Activated B cell treated with CpG ODN at 0.5 μM for 24 hours (primary cell): Measurements from ENCODE around the gene FAM221B. TPM values are rescaled to one million over a fixed set of nuclear protein-coding genes. Genes with fewer than 3 reads are reported as not detected.

ENCODE experiments used
- ATAC-seq: fragments of 200-7000 bp; cut with Tn5 transposase; one replicate; pipeline ENCODE4 v1.10.0; 2021; ENCODE audit warnings: low read depth, mild to moderate bottlenecking, moderate library complexity
- CTCF ChIA-PET: fragments of 350-600 bp; sonication (Branson Sonifier 250); formaldehyde crosslinking; loops from one replicate; lab custom pipeline; 2021; ENCODE audit warnings: antibody characterized with exemption; lab: Charles Lee
- POLR2A ChIA-PET: fragments of 350-600 bp; sonication (Branson Sonifier 250); formaldehyde crosslinking; loops from one replicate; lab custom pipeline; 2021; ENCODE audit warnings: antibody characterized with exemption; lab: Charles Lee
- DNase-seq: peaks from one replicate; pipeline ENCODE4 v3.0.0; 2022
- H3K27ac Mint-ChIP-seq: one replicate; pipeline ENCODE4 v1.8.0; 2020; ENCODE audit warnings: mixed read lengths
- H3K27me3 Mint-ChIP-seq: one replicate; pipeline ENCODE4 v1.8.0; 2021; ENCODE audit warnings: mixed read lengths
- H3K36me3 Mint-ChIP-seq: one replicate; pipeline ENCODE4 v1.8.0; 2021; ENCODE audit warnings: low read depth, mixed read lengths
- H3K4me1 Mint-ChIP-seq: one replicate; pipeline ENCODE4 v1.8.0; 2021; ENCODE audit warnings: mixed read lengths
- H3K4me3 Mint-ChIP-seq: one replicate; pipeline ENCODE4 v1.8.0; 2020; ENCODE audit warnings: mild to moderate bottlenecking, mixed read lengths
- H3K9me3 Mint-ChIP-seq: one replicate; pipeline ENCODE4 v1.8.0; 2020; ENCODE audit warnings: mixed read lengths
- intact Hi-C: fragments of 100-400 bp; cut with micrococcal nuclease; formaldehyde crosslinking; loops from one replicate; pipeline ENCODE4 v1.15.1; 2024
- total RNA-seq: library from RNA; stranded (reverse); gene quantifications from 2 replicates; pipeline ENCODE4 v1.2.3, GENCODE V29; 2022
- TF ChIP-seq, protein P1 (sequence below): fragments of 200-600 bp; IDR thresholded peaks from one replicate; pipeline ENCODE4 v1.8.0; 2022; ENCODE audit warnings: antibody characterized with exemption, mild to moderate bottlenecking

Gene FAM221B
- total RNA-seq, 1 donor from 2014 or later = not detected

DNA sequence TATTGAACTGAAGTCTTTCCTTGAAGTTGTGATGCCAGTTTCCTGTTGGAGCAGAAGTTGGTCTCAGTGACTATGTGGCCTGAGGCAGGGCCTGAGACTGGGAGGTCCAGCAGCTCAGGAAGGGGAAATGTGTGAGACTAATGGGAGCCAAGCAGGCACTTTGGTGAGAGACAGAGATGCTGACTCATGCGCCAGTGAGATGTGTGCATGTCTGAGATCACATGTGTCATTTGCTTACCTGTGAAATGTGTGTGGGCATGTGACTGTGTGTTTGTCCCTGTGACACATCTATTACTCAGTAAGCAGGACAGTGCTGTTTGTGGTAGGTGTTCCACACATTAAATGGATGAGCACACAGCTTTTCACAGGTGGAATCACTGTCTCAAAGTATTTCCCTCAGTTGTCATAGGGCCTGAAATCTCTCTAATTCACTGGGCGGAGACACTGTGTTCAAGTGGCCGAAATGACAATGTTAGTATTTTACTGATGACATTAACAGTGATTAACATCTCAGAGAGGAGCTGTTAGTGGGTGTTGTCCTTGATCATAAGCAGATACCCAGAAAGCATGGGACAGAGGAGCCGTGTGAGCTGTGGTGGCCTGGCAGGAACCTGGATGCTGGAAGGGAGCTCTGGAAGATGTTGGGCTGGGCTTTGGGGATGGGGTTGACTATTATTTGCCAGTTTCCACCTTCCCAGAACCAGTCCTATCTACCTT, 29.7 kb downstream of the FAM221B start:
- POLR2A ChIA-PET = interaction anchor here (0.5 kb wide), 1 partner anchor 112 kb away, joined by 10 read pairs; no protein-coding TSS in a partner anchor
- CTCF ChIA-PET = interaction anchor here (1.3 kb wide), 1 partner anchor 83 kb away, joined by 4 read pairs; no protein-coding TSS in a partner anchor
- H3K27me3 Mint-ChIP-seq = no peaks in the 10 kb centered on the region
- no peaks in the 10 kb centered on the region for H3K9me3 Mint-ChIP-seq
- DNase-seq (no peak), ATAC-seq (no peak)
- peaks cover 30% of the 10 kb centered on the region for H3K36me3 Mint-ChIP-seq
- H3K4me1 Mint-ChIP-seq = no peaks in the 10 kb centered on the region
- TF ChIP-seq, protein P1, sequence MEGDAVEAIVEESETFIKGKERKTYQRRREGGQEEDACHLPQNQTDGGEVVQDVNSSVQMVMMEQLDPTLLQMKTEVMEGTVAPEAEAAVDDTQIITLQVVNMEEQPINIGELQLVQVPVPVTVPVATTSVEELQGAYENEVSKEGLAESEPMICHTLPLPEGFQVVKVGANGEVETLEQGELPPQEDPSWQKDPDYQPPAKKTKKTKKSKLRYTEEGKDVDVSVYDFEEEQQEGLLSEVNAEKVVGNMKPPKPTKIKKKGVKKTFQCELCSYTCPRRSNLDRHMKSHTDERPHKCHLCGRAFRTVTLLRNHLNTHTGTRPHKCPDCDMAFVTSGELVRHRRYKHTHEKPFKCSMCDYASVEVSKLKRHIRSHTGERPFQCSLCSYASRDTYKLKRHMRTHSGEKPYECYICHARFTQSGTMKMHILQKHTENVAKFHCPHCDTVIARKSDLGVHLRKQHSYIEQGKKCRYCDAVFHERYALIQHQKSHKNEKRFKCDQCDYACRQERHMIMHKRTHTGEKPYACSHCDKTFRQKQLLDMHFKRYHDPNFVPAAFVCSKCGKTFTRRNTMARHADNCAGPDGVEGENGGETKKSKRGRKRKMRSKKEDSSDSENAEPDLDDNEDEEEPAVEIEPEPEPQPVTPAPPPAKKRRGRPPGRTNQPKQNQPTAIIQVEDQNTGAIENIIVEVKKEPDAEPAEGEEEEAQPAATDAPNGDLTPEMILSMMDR = no peak
- intact Hi-C loops = no loop called here
- H3K27ac Mint-ChIP-seq = no peak overlapping the region
- no peak overlapping the region for H3K4me3 Mint-ChIP-seq

DNA sequence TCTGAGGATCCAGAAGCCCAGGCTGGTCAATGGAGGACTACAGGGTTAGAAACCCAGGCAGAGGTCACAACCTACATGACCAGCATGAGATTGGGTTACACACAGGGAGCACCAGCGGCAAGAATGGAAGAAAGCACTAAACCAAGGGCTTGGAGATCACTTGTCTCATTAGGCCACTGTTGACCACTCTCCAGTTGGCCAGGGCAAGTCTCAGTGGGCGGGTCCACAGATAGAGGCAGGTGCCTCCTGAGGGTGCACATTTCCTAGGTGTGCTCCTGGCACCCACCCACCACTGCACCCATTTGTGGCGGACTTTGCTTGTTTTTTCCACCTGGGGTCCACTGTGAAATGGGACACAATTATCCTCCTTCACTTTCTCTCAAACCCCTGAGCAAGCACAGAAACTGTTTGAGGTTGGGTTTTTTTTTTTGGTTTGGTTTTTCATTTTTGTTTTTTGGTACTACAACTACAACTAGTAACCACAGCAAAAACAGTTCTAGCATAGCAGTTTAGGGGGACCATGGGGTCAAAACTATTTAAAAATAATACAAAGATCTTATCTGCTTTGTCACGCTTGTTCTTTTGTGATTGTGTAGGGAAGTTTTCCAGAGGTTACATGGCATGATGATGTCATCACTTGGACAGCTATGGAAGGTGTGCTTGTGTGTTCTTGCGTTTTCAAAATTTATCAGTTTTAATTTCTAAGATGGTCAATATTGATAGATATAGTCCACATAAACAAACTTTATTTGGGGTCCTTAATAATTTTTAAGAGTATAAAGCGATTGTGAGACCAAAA, 31.0 kb downstream of the FAM221B start:
- ChIA-PET POLR2A (no interaction called here), CTCF (interaction anchor here (1.4 to 2.6 kb wide), 2 partner anchors 29 to 85 kb away, joined by 7 read pairs; no protein-coding TSS in a partner anchor)
- no peak overlapping the region for H3K4me3 Mint-ChIP-seq
- peaks cover 23% of the 10 kb centered on the region for H3K36me3 Mint-ChIP-seq
- H3K9me3 Mint-ChIP-seq = no peaks in the 10 kb centered on the region
- DNase-seq (no peak), ATAC-seq (no peak)
- H3K27ac Mint-ChIP-seq = no peak overlapping the region
- no peaks in the 10 kb centered on the region for H3K4me1 Mint-ChIP-seq
- TF ChIP-seq, protein P1 = no peak
- intact Hi-C loops = no loop called here
- H3K27me3 Mint-ChIP-seq = no peaks in the 10 kb centered on the region

DNA sequence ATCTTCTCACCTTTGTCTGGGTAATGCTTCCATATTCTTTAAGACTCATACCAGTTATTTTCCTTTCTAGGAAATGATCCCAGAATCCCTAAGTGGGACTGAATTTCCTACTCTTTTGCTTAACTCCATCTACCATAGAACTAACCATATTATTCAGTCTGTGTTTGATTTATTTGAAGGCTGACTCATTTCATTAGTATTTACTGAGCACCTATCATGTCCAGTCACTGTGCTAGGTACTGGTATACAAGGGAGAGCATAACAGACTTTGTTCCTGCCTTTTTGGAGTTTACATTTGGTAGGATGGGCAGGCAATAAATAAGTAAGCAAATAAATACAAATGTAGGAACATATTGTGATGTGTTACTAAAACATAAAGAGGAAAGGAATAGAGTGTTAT, 32.8 kb downstream of the FAM221B start:
- TF ChIP-seq, protein P1 = no peak
- DNase-seq (no peak), ATAC-seq (no peak)
- ChIA-PET CTCF (interaction anchor here (1.4 to 2.6 kb wide), 2 partner anchors 31 to 87 kb away, joined by 7 read pairs; no protein-coding TSS in a partner anchor), POLR2A (interaction anchor here (0.5 kb wide), 1 partner anchor 1124 kb away, joined by 3 read pairs; no protein-coding TSS in a partner anchor)
- Mint-ChIP-seq H3K4me3 (no peak overlapping the region), H3K27ac (no peak overlapping the region), H3K9me3 (no peaks in the 10 kb centered on the region), H3K36me3 (peaks cover 8% of the 10 kb centered on the region), H3K4me1 (peaks cover 4% of the 10 kb centered on the region), H3K27me3 (peaks cover under 1% of the 10 kb centered on the region)
- intact Hi-C loops = no loop called here

DNA sequence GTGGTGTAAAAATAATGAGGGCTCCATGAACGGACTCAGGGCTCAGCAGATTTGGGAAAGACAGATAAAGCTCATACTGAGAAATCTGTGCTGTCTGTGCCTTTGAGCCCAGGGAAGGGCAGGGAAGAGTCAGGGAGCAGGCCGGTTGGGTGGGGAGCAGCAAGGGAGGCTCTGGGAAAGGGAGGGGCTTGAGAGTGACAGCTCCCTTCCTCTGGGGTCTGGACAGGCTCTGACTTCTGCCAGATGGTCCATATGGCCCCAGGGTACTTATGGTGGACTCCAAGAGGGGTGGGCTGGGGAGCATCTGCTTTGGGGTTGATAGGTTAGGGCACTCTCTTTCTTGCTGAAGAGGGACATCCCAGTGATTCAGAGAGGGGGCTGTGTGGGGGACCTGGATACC, 35.1 kb downstream of the FAM221B start:
- POLR2A ChIA-PET = interaction anchor here (0.7 kb wide), 1 partner anchor 36 kb away, joined by 3 read pairs; no protein-coding TSS in a partner anchor
- H3K4me3 Mint-ChIP-seq = no peak overlapping the region
- peaks cover 8% of the 10 kb centered on the region for H3K36me3 Mint-ChIP-seq
- DNase-seq (no peak), ATAC-seq (no peak)
- no peaks in the 10 kb centered on the region for H3K9me3 Mint-ChIP-seq
- intact Hi-C loops = no loop called here
- no peak overlapping the region for H3K27ac Mint-ChIP-seq
- peaks cover 5% of the 10 kb centered on the region for H3K27me3 Mint-ChIP-seq
- peaks cover 10% of the 10 kb centered on the region for H3K4me1 Mint-ChIP-seq
- TF ChIP-seq, protein P1 = no peak
- CTCF ChIA-PET = interaction anchor here (0.9 to 2.7 kb wide), 3 partner anchors 33 to 89 kb away, joined by 4 to 28 read pairs (median 5); no protein-coding TSS in a partner anchor
